ENCODE results near the gene PRDX3.

Gene PRDX3

DNA sequence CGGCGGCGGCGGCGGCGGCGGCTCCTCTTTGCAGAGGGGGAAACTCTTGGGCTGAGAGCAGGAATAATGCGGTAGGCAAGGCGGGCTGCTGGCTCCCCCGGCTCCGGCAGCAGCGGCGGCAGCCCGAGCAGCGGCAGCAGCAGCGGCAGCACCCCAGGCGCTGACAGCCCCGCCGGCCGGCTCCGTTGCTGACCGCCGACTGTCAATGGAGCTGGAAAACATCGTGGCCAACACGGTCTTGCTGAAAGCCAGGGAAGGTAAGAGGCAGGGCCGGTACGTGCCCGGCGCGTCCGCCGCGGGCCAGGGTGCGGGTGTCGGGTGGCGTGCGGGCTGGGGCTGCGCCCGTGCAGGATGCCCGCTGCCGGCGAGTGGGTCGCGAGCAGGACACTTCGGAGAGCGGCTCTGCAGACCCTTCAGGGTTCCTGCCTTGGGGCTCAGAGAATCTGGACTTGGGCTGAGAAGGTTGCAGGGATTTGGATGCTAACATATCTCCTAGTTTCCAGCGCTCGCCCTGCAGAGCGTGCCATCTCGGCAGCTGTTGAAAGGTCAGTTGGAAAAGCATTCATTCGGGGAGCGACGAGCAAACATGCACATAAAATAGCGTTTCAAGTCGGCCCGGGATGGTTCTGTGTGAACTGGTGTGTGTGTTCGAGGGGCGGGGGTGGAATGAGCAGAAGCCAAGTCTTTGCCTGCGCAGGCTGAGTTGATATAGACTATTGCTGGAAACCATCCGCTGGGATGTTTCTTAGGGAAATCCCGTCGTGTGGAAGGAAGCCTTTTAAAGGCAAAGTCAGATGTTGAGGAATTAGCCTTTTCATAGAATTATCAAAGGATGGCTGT lies 29.3 kb upstream of the PRDX3 start:
- peak overlapping the region; percentile 79 for H3K4me3 ChIP-seq (ENCODE audit: control insufficient read depth, low read depth, low read length)
- peak; percentile 64 for DNase-seq (ENCODE audit: low read depth)
- TF ChIP-seq, protein P1, sequence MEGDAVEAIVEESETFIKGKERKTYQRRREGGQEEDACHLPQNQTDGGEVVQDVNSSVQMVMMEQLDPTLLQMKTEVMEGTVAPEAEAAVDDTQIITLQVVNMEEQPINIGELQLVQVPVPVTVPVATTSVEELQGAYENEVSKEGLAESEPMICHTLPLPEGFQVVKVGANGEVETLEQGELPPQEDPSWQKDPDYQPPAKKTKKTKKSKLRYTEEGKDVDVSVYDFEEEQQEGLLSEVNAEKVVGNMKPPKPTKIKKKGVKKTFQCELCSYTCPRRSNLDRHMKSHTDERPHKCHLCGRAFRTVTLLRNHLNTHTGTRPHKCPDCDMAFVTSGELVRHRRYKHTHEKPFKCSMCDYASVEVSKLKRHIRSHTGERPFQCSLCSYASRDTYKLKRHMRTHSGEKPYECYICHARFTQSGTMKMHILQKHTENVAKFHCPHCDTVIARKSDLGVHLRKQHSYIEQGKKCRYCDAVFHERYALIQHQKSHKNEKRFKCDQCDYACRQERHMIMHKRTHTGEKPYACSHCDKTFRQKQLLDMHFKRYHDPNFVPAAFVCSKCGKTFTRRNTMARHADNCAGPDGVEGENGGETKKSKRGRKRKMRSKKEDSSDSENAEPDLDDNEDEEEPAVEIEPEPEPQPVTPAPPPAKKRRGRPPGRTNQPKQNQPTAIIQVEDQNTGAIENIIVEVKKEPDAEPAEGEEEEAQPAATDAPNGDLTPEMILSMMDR (conservative IDR thresholded peaks at IDR 0.05; ENCODE audit: control insufficient read depth, insufficient read depth, low read depth, low read length): no peak

DNA sequence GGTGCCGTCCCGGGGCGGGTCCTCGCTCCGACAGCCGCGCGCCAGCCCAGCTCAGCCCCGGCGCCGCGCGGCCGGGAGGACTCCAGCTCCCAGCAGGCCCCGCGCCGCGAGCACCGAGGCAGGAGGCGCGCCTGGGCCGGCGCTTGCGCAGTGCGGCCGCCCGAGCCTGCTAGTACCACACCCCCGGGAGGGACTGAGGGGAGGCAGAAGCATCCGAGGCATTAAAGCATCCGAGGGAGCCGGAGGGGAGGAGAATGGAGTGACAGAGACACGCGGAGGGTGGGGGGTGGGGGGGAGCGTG lies 28.7 kb upstream of the PRDX3 start, which contains the start of gene GRK5:
TSS of gene GRK5 (plus strand) at position 206 of the 301 bp plus-strand sequence. CDS start 347 bp downstream, outside the sequence.
- DNase-seq (ENCODE audit: low read depth): peak; percentile 96
- TF ChIP-seq, protein P1 (conservative IDR thresholded peaks at IDR 0.05; ENCODE audit: control insufficient read depth, insufficient read depth, low read depth, low read length): no peak
- peak within 1 kb of the TSS; percentile 79 for H3K4me3 ChIP-seq (ENCODE audit: control insufficient read depth, low read depth, low read length)

DNA sequence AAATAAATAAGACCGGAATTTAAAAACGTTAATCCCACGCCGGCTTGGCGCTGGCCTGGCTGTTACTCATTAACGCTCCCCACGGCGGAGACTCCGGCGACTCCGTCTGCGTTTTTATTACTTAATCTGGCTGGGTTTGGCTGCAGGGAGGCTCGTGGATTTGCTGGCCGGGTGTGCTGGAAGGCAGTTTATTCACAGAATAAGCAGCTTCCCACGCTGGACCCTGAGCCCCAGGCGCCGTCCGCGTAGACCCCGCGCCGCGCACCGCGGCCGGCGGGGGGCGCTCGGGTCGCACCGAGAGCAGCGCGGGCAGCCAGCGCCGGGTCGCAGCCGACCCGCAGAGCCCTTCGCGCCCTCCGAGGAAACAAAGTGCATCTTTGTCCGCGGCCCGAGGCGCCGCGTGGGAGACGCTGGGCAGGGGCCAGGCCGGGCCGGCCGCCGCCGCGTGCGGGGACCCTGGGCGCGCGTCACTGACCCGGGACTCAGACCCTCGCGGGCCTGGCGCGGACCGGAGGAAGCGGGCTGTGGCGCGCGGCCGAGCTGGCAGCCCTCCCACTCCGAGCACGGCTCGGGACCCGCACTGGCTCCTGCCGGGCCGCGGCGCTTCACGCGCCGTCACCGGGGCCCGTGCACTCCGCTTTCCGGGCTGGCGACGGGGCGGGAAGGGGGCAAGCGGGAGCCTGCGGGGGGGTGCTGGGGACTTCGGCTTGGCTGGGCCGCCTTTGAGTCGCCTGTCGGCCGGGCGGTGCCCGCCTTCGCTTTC lies 28.2 kb upstream of the PRDX3 start:
- peak; percentile 48 for DNase-seq (ENCODE audit: low read depth)
- TF ChIP-seq, protein P1 (conservative IDR thresholded peaks at IDR 0.05; ENCODE audit: control insufficient read depth, insufficient read depth, low read depth, low read length): no peak
- peak overlapping the region; percentile 45 for H3K4me3 ChIP-seq (ENCODE audit: control insufficient read depth, low read depth, low read length)

DNA sequence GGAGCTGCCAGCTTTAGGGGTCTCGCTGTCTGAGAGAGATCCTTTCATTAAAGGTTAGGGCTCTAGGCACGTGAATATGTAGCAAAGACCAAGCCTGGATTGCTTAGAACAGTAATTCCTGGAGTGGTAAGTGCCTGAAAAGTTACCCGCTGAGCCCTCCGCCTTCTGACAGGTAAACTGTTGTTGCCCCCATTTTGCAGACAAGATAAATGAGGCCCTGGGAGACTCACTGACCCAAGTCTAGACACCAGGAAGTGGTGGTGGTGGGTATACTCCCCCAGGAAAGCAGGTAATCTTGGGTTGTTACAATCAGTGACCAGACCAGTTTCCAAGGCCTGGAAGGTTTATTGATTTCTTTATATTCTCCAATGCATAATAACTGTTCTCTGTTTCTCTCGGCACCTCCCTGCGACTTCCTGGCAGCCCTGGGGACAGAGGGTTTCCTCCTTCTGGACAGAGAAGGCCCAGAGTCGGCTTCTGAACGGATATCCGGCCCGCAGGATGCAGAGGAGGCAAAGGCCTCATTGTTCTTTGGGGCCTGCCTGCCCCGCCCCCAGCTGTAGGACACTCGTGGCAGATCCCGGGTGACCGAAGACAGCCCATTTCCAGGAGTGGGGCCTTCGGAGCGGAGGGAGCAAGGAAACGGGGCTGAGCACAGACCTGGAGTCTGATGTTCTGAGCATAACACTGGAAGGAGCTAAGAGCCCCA lies 27.4 kb upstream of the PRDX3 start:
- TF ChIP-seq, protein P1 (conservative IDR thresholded peaks at IDR 0.05; ENCODE audit: control insufficient read depth, insufficient read depth, low read depth, low read length): no peak
- peak overlapping the region; percentile 45 for H3K4me3 ChIP-seq (ENCODE audit: control insufficient read depth, low read depth, low read length)
- DNase-seq (ENCODE audit: low read depth): no peak

DNA sequence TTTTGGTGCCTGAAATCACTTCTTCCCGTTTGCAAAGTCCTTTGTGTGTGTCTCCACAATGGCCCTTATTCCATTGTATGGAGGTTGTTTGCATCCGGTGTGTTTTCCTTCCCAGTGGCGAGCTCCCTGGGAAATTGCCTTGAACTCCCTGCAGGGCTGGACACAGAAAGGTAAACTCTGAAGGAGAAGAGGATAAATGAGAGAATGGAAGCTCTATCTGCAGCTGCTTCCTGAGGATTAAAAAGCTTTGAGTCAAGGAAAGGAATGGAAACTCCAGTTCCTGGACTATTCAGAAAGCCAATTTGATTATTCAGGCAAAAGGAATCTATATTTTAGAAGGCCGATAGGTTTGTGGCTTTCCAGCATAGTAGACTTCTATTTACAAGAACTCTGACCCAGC lies 24.4 kb upstream of the PRDX3 start:
- TF ChIP-seq, protein P1 (conservative IDR thresholded peaks at IDR 0.05; ENCODE audit: control insufficient read depth, insufficient read depth, low read depth, low read length): no peak
- peak; percentile 38 for DNase-seq (ENCODE audit: low read depth)

DNA sequence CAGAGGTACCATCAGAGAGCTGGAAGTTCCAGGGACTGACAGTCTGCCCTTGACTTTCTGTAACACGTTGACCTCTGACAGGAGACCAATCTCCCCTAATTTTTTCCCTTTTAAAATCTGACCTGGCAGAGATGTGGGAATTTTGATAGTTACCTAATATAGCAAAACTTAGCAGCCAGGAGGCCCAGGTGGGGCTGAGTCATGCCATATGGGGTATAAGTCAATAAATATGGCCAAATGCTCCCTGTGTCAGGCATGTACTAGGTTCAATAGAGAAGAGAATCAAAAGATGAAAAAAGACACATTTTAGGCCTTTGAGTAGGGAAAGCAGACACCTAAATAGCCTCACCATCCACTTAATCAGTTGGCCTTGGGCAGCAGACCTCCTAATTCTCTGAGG lies 22.6 kb upstream of the PRDX3 start:
- TF ChIP-seq, protein P1 (conservative IDR thresholded peaks at IDR 0.05; ENCODE audit: control insufficient read depth, insufficient read depth, low read depth, low read length): no peak
- H3K4me3 ChIP-seq (ENCODE audit: control insufficient read depth, low read depth, low read length): no peak overlapping the region
- no peak for DNase-seq (ENCODE audit: low read depth)

More for the DNA sequence above, 24.4 kb upstream of the PRDX3 start:
- H3K4me3 ChIP-seq (ENCODE audit: control insufficient read depth, low read depth, low read length): no peak overlapping the region

Measured in fibroblast of mammary gland (primary cell).